ENCODE data around the gene DNMT1.

The DNMT1 gene

GRCh38 chr19:10163536-10163935, 31.2 kb downstream of the DNMT1 start:
- TF ChIP-seq, protein P1, sequence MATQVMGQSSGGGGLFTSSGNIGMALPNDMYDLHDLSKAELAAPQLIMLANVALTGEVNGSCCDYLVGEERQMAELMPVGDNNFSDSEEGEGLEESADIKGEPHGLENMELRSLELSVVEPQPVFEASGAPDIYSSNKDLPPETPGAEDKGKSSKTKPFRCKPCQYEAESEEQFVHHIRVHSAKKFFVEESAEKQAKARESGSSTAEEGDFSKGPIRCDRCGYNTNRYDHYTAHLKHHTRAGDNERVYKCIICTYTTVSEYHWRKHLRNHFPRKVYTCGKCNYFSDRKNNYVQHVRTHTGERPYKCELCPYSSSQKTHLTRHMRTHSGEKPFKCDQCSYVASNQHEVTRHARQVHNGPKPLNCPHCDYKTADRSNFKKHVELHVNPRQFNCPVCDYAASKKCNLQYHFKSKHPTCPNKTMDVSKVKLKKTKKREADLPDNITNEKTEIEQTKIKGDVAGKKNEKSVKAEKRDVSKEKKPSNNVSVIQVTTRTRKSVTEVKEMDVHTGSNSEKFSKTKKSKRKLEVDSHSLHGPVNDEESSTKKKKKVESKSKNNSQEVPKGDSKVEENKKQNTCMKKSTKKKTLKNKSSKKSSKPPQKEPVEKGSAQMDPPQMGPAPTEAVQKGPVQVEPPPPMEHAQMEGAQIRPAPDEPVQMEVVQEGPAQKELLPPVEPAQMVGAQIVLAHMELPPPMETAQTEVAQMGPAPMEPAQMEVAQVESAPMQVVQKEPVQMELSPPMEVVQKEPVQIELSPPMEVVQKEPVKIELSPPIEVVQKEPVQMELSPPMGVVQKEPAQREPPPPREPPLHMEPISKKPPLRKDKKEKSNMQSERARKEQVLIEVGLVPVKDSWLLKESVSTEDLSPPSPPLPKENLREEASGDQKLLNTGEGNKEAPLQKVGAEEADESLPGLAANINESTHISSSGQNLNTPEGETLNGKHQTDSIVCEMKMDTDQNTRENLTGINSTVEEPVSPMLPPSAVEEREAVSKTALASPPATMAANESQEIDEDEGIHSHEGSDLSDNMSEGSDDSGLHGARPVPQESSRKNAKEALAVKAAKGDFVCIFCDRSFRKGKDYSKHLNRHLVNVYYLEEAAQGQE (IDR thresholded peaks at IDR 0.05; ENCODE audit: low read depth): no peak
- TF ChIP-seq TEAD4 (IDR thresholded peaks at IDR 0.05) (no peak), FOXM1 (IDR thresholded peaks at IDR 0.05; ENCODE audit: borderline replicate concordance, low read depth) (no peak), ZBTB7A (IDR thresholded peaks at IDR 0.05; ENCODE audit: low read depth) (no peak), TAF1 (IDR thresholded peaks at IDR 0.05; ENCODE audit: low read depth) (no peak)

GRCh38 chr19:10159610-10160009, 35.1 kb downstream of the DNMT1 start:
- TF ChIP-seq ZBTB7A (IDR thresholded peaks at IDR 0.05; ENCODE audit: low read depth) (no peak), EGR1 (IDR thresholded peaks at IDR 0.05) (no peak), RAD21 (IDR thresholded peaks at IDR 0.05; ENCODE audit: low read depth) (no peak)

DNA sequence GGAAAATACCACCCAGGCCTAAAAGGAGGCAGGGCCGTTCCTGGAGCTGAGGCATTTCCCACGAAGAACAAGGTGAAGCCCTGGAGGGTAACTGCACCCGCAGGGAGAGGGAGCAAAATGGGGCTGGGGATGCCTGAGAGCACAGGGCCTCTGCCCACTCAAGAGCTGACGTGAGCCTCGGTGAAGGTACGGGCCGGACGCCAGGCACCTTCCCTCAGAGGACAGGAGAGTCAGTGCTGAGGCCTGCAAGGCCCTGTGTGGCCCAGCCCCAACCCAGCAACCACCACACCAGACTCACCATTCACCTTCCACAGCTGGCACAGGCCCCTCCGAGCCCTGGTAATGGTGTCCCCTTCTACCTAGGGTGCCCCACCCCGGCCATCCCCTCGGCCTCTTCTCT, 36.3 kb downstream of the DNMT1 start:
- TF ChIP-seq FOXM1 (IDR thresholded peaks at IDR 0.05; ENCODE audit: borderline replicate concordance, low read depth) (no peak), RAD21 (IDR thresholded peaks at IDR 0.05; ENCODE audit: low read depth) (no peak), YY1 (IDR thresholded peaks at IDR 0.05; ENCODE audit: low read depth) (no peak), EGR1 (IDR thresholded peaks at IDR 0.05) (no peak), CREB1 (IDR thresholded peaks at IDR 0.05; ENCODE audit: low read depth) (no peak), EP300 (IDR thresholded peaks at IDR 0.05; ENCODE audit: borderline replicate concordance) (no peak), ZBTB7A (IDR thresholded peaks at IDR 0.05; ENCODE audit: low read depth) (no peak), TCF12 (IDR thresholded peaks at IDR 0.05; ENCODE audit: low read depth) (no peak), TAF1 (IDR thresholded peaks at IDR 0.05; ENCODE audit: low read depth) (no peak), NFIC (IDR thresholded peaks at IDR 0.05) (no peak), MAX (IDR thresholded peaks at IDR 0.05) (no peak), CEBPB (IDR thresholded peaks at IDR 0.05) (no peak), TEAD4 (IDR thresholded peaks at IDR 0.05) (no peak)
- TF ChIP-seq, protein P2, sequence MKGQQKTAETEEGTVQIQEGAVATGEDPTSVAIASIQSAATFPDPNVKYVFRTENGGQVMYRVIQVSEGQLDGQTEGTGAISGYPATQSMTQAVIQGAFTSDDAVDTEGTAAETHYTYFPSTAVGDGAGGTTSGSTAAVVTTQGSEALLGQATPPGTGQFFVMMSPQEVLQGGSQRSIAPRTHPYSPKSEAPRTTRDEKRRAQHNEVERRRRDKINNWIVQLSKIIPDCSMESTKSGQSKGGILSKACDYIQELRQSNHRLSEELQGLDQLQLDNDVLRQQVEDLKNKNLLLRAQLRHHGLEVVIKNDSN (IDR thresholded peaks at IDR 0.05): no peak
- TF ChIP-seq, protein P1 (IDR thresholded peaks at IDR 0.05; ENCODE audit: low read depth): no peak

DNA sequence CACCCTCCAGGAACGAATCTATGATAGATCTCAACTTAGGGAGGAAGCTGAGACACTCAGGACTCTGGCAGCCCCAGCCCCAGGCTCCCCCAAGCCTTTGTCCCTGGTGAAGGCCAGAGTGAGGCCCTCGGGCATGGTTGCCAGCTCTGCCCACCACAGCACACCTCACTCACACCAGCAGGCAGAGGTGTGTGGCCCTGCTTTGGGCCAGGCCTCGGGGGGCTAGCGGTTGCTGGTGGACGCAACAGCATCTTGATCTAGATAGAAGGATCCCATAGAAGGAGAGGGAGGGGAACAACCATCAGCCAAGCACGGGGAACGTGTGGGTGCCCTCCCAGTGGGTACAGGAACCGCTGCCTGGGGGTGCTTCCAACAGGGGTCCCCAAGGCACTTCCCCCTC, 36.7 kb downstream of the DNMT1 start:
- TF ChIP-seq FOXM1 (IDR thresholded peaks at IDR 0.05; ENCODE audit: borderline replicate concordance, low read depth) (no peak), ZBTB7A (IDR thresholded peaks at IDR 0.05; ENCODE audit: low read depth) (no peak)

GRCh38 chr19:10155839-10156238, 38.9 kb downstream of the DNMT1 start:
- TF ChIP-seq EP300 (IDR thresholded peaks at IDR 0.05; ENCODE audit: borderline replicate concordance): no peak
- no peak for TF ChIP-seq TCF12 (IDR thresholded peaks at IDR 0.05; ENCODE audit: low read depth)
- no peak for TF ChIP-seq CREB1 (IDR thresholded peaks at IDR 0.05; ENCODE audit: low read depth)
- TF ChIP-seq NFIC (IDR thresholded peaks at IDR 0.05): no peak
- no peak for TF ChIP-seq EGR1 (IDR thresholded peaks at IDR 0.05)
- no peak for TF ChIP-seq CEBPB (IDR thresholded peaks at IDR 0.05)
- TF ChIP-seq, protein P2 (IDR thresholded peaks at IDR 0.05): no peak
- no peak for TF ChIP-seq TEAD4 (IDR thresholded peaks at IDR 0.05)

- no peak for TF ChIP-seq RAD21 (IDR thresholded peaks at IDR 0.05; ENCODE audit: low read depth)
- no peak for TF ChIP-seq MAX (IDR thresholded peaks at IDR 0.05)
- TF ChIP-seq EGR1 (IDR thresholded peaks at IDR 0.05): no peak
- no peak for TF ChIP-seq TCF12 (IDR thresholded peaks at IDR 0.05; ENCODE audit: low read depth)
- no peak for TF ChIP-seq CEBPB (IDR thresholded peaks at IDR 0.05)
- TF ChIP-seq NFIC (IDR thresholded peaks at IDR 0.05): no peak
These were observed 42.7 kb downstream of the DNMT1 start for GRCh38 chr19:10152100-10152499.

- TF ChIP-seq TEAD4 (IDR thresholded peaks at IDR 0.05) (no peak), TCF12 (IDR thresholded peaks at IDR 0.05; ENCODE audit: low read depth) (no peak), FOXM1 (IDR thresholded peaks at IDR 0.05; ENCODE audit: borderline replicate concordance, low read depth) (no peak), MAX (IDR thresholded peaks at IDR 0.05) (no peak), ZBTB7A (IDR thresholded peaks at IDR 0.05; ENCODE audit: low read depth) (no peak), EP300 (IDR thresholded peaks at IDR 0.05; ENCODE audit: borderline replicate concordance) (no peak), TAF1 (IDR thresholded peaks at IDR 0.05; ENCODE audit: low read depth) (no peak), YY1 (IDR thresholded peaks at IDR 0.05; ENCODE audit: low read depth) (no peak), NFIC (IDR thresholded peaks at IDR 0.05) (no peak), RAD21 (IDR thresholded peaks at IDR 0.05; ENCODE audit: low read depth) (no peak), EGR1 (IDR thresholded peaks at IDR 0.05) (no peak), CREB1 (IDR thresholded peaks at IDR 0.05; ENCODE audit: low read depth) (no peak), CEBPB (IDR thresholded peaks at IDR 0.05) (no peak)
- TF ChIP-seq, protein P1 (IDR thresholded peaks at IDR 0.05; ENCODE audit: low read depth): no peak
- TF ChIP-seq, protein P2 (IDR thresholded peaks at IDR 0.05): no peak
These were observed 43.2 kb downstream of the DNMT1 start for GRCh38 chr19:10151521-10151920.

Data from Ishikawa (cell line).